ENCODE results near the gene CCDC89.

CCDC89 gene

DNA sequence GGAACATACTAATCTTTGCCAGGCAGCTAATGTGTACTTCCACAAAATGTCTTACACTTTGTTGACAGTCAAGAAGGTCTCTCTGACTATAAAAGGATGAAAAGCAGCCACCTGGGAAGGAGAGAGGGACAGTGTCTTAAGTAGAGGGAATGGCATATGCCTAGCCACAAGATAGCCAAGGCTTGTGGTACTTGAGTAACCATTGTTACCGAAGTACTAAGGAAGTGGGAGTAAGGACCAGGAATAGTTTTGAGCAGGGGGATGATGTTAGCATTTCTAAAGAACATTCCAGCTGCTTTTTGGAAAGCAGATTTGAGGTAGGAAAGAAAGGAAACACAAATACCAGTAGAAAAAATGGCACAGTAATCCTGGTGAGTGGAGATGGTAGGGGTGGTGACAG is 34.9 kb downstream of the CCDC89 start:
- DNase-seq, result no peak

DNA sequence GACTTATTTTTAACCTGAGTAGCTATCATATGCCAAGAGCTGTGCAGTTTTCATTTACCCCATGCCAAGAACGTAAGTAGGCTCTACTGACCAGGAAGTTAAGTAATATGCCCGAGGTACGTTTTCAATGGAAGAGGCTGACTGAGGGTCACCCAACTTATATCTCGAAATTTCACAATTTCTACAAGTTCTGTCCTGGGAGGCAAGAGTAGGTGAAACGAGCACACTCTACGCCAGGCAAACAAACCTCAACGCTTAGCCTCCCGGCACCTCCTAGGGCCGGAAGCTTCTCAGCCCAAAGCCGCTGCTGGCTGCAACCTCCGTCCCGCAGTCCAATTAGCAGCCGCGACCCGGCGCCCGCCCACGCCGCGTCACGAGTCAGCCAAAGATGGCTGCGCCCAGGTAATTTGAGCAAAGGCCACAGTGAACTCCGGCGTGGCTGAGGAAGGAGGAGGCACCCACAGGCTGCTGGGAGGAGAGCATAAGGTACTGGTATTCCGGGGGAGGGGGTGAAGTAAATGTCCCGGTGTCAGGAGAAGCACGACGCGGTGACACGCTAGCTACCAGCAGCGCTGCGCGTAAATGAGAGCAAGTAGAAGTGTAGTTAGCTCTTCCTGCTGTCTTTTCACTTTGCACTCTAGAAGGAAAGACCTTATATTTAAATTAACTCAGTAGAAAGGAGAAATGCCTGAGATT is 38.2 kb downstream of the CCDC89 start, which contains the start of gene TMEM126A:
TSS of gene TMEM126A (plus strand) at position 364 of the 696 bp plus-strand sequence. CDS start 2,289 bp downstream, outside the sequence.
- peak; percentile 90 for DNase-seq

- no peak for DNase-seq
Observed at GRCh38 chr11:85647078-85647477, 38.9 kb downstream of the CCDC89 start.

GRCh38 chr11:85643191-85643614 is 42.8 kb downstream of the CCDC89 start:
- DNase-seq, result no peak

GRCh38 chr11:85634747-85635146 is 51.2 kb downstream of the CCDC89 start:
- DNase-seq, result no peak

Data from NCI-H345 (cell line).